HuH-7.5 (cell line): ENCODE results near the gene CFAP61.
"Not testable (repeated sequence)": the region's sequence is repeated elsewhere in the genome, so short reads cannot be mapped to it uniquely, and the experiment has no call there.

Experiments used
- DNase-seq: peaks from one replicate; pipeline ENCODE4 v3.0.0; 2011; ENCODE audit warnings: low spot score

CFAP61 gene

GRCh38 chr20:20052074-20052970, at the start of gene CFAP61, which contains the start of gene CRNKL1:
Gene CFAP61, plus strand, starts transcription at chr20:20052532. Its CDS starts 4,122 bp downstream, at chr20:20056654.
Gene CRNKL1, minus strand, starts transcription at chr20:20052466. Its CDS starts 124 bp downstream, at chr20:20052342.
- DNase-seq, result peak; percentile 78

GRCh38 chr20:20003031-20003954, 49.0 kb upstream of the CFAP61 start:
- DNase-seq, result no peak

- not testable (repeated sequence) for DNase-seq
Observed at GRCh38 chr20:20003955-20004322, 48.4 kb upstream of the CFAP61 start.

GRCh38 chr20:20005342-20005741, 47.0 kb upstream of the CFAP61 start:
- DNase-seq, result no peak

- DNase-seq, result peak; percentile 41
Observed at GRCh38 chr20:20009784-20010253, 42.5 kb upstream of the CFAP61 start.

- DNase-seq, result no peak
Observed at GRCh38 chr20:20010639-20011500, 41.5 kb upstream of the CFAP61 start.

GRCh38 chr20:20012541-20012940, 39.8 kb upstream of the CFAP61 start:
- no peak for DNase-seq

GRCh38 chr20:20014659-20015058, 37.7 kb upstream of the CFAP61 start:
- DNase-seq, result no peak

- peak; percentile 88 for DNase-seq
Observed at GRCh38 chr20:20017001-20017843, 35.1 kb upstream of the CFAP61 start, which contains the start of gene NAA20. Gene NAA20, plus strand, starts transcription at chr20:20017362. Its CDS starts 35 bp downstream, at chr20:20017397.

GRCh38 chr20:20017844-20018185, 34.5 kb upstream of the CFAP61 start:
- DNase-seq, result no peak

- no peak for DNase-seq
Observed at GRCh38 chr20:20018366-20018765, 34.0 kb upstream of the CFAP61 start.

- no peak for DNase-seq
Observed at GRCh38 chr20:20019123-20019522, 33.2 kb upstream of the CFAP61 start.

GRCh38 chr20:20020908-20021307, 31.4 kb upstream of the CFAP61 start:
- DNase-seq, result no peak

- DNase-seq, result no peak
Observed at GRCh38 chr20:20021835-20022234, 30.5 kb upstream of the CFAP61 start.

GRCh38 chr20:20022498-20022897, 29.8 kb upstream of the CFAP61 start:
- DNase-seq, result no peak

GRCh38 chr20:20023395-20023794, 28.9 kb upstream of the CFAP61 start:
- DNase-seq, result no peak

- DNase-seq, result no peak
Observed at GRCh38 chr20:20024942-20025341, 27.4 kb upstream of the CFAP61 start.

- no peak for DNase-seq
Observed at GRCh38 chr20:20027284-20027683, 25.0 kb upstream of the CFAP61 start.

GRCh38 chr20:20031790-20032189, 20.5 kb upstream of the CFAP61 start:
- no peak for DNase-seq

GRCh38 chr20:20034486-20034885, 17.8 kb upstream of the CFAP61 start:
- DNase-seq, result no peak

- no peak for DNase-seq
Observed at GRCh38 chr20:20036756-20037155, 15.6 kb upstream of the CFAP61 start.
